Coronary artery (tissue), 2 donors: ENCODE results near the gene SETD5.

ENCODE experiments used
- DNase-seq: peaks from one replicate; pipeline ENCODE4 v3.0.0-alpha.2; 2017; ENCODE audit warnings: low spot score
- H3K27ac ChIP-seq, 2 donors: fragments of 200-600 bp; sonication (generic); one replicate each; pipeline ENCODE4 v1.5.1; 2016 to 2019
- H3K4me3 ChIP-seq: fragments of 200-600 bp; sonication (generic); 2 replicates; pipeline ENCODE4 v1.5.1; 2016; ENCODE audit warnings: mild to moderate bottlenecking, moderate library complexity
- TF ChIP-seq, protein P1 (sequence below): fragments of 200-600 bp; sonication (generic); IDR thresholded peaks from one replicate; pipeline ENCODE4 v1.5.1; 2019; ENCODE audit warnings: antibody characterized with exemption

SETD5 gene

DNA sequence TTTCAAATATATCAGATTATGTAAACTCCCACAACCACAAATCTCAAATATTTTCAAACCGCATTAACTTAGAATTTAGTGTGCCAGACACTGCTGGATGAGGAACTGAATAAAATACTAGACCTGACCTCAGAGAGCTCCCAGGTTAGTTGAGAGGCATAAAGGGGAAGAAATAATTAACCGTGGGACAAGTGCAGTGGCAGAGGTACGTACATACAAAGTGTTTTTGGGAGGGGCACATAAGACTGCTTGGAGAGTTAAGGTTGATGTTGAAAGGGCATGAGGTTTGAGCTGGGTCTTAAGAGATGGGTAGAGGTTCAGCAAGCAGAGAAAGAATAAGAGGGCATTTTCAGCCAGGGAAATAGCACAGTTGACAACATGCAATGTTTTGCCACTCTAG, 17.4 kb upstream of the SETD5 start:
- Histone ChIP-seq H3K27ac (no peak overlapping the region), H3K4me3 (no peak overlapping the region)
- DNase-seq: no peak
- TF ChIP-seq, protein P1, sequence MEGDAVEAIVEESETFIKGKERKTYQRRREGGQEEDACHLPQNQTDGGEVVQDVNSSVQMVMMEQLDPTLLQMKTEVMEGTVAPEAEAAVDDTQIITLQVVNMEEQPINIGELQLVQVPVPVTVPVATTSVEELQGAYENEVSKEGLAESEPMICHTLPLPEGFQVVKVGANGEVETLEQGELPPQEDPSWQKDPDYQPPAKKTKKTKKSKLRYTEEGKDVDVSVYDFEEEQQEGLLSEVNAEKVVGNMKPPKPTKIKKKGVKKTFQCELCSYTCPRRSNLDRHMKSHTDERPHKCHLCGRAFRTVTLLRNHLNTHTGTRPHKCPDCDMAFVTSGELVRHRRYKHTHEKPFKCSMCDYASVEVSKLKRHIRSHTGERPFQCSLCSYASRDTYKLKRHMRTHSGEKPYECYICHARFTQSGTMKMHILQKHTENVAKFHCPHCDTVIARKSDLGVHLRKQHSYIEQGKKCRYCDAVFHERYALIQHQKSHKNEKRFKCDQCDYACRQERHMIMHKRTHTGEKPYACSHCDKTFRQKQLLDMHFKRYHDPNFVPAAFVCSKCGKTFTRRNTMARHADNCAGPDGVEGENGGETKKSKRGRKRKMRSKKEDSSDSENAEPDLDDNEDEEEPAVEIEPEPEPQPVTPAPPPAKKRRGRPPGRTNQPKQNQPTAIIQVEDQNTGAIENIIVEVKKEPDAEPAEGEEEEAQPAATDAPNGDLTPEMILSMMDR: no peak

- no peak for DNase-seq
- H3K27ac ChIP-seq: no peak overlapping the region
- TF ChIP-seq, protein P1: no peak
- no peak overlapping the region for H3K4me3 ChIP-seq
Measured at GRCh38 chr3:9384141-9384828, 13.1 kb upstream of the SETD5 start.

DNA sequence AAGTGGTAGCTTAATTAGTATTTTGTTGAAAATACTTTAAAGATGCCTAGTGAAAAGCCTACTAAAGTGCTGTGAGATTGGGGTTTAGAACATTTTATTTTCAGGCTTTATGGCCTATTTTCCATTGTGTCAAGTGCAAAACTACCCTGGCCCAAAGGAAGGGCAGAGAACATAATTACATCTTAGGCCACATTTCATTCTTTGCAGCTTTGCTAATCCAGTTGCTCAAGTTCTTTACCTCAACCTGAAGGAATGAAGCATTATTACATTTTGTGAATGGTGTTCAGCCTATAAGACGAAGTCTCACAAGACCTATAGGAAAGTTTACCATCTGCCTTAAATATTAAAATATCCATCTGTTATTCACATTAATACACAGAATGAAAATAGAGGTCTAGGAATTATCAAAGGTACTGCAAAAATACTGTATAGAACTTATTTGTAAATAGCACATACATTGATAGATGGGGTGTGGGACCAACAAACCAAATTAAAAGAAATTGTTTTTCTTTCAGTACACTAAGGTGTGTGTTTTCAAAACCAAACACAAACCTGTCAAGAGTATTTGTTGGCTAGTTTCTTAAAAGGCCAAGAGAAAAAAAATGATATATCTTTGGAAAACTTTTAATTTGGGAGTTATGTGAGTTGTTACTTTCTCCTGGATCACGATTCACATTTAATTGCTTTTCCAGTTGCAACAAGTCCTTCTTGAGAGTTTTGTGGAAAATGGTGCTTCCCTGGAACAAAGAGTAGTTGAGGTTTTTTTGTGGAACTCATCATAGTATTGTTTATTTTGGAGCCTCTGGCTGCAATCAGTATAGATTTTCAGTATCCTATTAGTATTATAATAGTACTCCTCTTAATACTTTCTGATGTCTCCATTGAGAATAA, 12.0 kb upstream of the SETD5 start:
- TF ChIP-seq, protein P1: no peak
- H3K27ac ChIP-seq: no peak overlapping the region
- no peak overlapping the region for H3K4me3 ChIP-seq
- no peak for DNase-seq

DNA sequence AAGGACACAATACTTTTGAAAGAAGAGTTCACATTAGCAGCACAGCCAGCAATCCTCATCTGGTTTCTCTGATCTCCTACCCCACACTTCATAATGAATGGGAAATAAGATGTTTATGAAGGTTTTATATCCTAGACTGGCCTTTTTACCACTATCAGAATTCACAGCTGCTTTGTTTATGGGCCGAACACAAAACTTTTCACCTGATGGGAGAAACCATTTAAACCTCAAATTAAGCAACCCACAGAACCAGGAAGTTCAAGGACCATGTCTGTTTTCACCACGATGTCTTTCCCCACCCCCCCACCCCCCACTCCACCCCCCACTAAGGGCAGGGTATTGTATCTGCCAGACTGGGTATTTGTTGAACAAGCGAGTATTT, 11.3 kb upstream of the SETD5 start:
- no peak overlapping the region for H3K27ac ChIP-seq
- DNase-seq: no peak
- no peak overlapping the region for H3K4me3 ChIP-seq
- TF ChIP-seq, protein P1: no peak

- no peak for DNase-seq
- TF ChIP-seq, protein P1: no peak
- no peak overlapping the region for H3K27ac ChIP-seq
- H3K4me3 ChIP-seq: no peak overlapping the region
Measured at GRCh38 chr3:9386501-9387321, 10.7 kb upstream of the SETD5 start.

- TF ChIP-seq, protein P1: no peak
- Histone ChIP-seq H3K4me3 (no peak overlapping the region), H3K27ac (no peak overlapping the region)
- DNase-seq: no peak
Measured at GRCh38 chr3:9387322-9387655, 10.1 kb upstream of the SETD5 start.
